ENCODE results near the gene ZNF394. TPM values are rescaled to one million over a fixed set of nuclear protein-coding genes. Genes with fewer than 3 reads are reported as not detected.

Gene ZNF394
- total and polyA plus RNA-seq, 4 donors, result 5.5 to 18.3 (median 12.1) TPM

DNA sequence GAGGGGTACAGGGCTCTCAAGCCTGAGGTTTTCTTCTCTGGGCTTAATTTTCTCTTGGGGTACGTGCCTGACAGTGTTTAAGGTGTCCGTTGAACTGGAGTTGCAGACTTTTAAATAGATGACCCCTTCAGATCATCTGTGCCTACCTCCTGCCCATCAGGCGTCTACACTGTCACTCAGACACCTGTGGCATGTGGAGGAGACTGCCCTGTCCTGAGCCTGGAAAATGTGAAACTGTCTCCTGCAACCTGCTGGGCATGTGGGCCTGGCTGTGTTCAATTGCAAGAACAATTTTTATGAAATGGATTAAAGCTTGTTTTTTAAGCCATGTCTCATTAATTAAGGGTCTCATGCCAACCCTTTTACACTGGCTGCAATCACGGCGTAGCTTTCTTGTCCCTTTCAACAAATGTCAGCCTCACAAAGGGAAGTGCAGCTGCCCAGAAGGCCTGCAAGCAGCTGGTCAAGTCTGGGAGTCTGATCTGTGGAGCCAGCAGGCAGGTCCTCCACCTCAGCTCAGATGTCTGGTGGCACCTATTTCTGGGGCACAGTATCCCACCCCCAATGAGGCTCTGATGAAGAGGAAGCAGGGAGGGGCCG, 42.9 kb downstream of the ZNF394 start:
- H3K36me3 ChIP-seq (ENCODE audit: control insufficient read depth in 4 of 4, insufficient read depth in 3 of 4, low read depth in 1 of 4, low read length in 3 of 4), result peaks cover 27 to 68% (median 36%) of the 10 kb centered on the region in 4 donors
- H3K9ac ChIP-seq (ENCODE audit: low read depth in 1 of 2, low read length in 2 of 2), result no peak overlapping the region
- TF ChIP-seq YY1 (IDR thresholded peaks at IDR 0.05), result no peak
- TF ChIP-seq SP1 (IDR thresholded peaks at IDR 0.05), result no peak
- TF ChIP-seq RXRA (IDR thresholded peaks at IDR 0.05), result no peak
- no peak for TF ChIP-seq HNF4A (conservative IDR thresholded peaks at IDR 0.05)
- TF ChIP-seq EGR1 (IDR thresholded peaks at IDR 0.05; ENCODE audit: low read depth in 2 of 2), result no peak
- TF ChIP-seq, protein P1, sequence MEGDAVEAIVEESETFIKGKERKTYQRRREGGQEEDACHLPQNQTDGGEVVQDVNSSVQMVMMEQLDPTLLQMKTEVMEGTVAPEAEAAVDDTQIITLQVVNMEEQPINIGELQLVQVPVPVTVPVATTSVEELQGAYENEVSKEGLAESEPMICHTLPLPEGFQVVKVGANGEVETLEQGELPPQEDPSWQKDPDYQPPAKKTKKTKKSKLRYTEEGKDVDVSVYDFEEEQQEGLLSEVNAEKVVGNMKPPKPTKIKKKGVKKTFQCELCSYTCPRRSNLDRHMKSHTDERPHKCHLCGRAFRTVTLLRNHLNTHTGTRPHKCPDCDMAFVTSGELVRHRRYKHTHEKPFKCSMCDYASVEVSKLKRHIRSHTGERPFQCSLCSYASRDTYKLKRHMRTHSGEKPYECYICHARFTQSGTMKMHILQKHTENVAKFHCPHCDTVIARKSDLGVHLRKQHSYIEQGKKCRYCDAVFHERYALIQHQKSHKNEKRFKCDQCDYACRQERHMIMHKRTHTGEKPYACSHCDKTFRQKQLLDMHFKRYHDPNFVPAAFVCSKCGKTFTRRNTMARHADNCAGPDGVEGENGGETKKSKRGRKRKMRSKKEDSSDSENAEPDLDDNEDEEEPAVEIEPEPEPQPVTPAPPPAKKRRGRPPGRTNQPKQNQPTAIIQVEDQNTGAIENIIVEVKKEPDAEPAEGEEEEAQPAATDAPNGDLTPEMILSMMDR (IDR thresholded peaks at IDR 0.05; ENCODE audit: low read depth, low read length, missing input control), result no peak
- TF ChIP-seq FOXA1 (IDR thresholded peaks at IDR 0.05), result no peak
- TF ChIP-seq FOXA2 (IDR thresholded peaks at IDR 0.05), result no peak
- TF ChIP-seq NR2F2 (IDR thresholded peaks at IDR 0.05), result no peak
- TF ChIP-seq, protein P2, sequence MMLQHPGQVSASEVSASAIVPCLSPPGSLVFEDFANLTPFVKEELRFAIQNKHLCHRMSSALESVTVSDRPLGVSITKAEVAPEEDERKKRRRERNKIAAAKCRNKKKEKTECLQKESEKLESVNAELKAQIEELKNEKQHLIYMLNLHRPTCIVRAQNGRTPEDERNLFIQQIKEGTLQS (IDR thresholded peaks at IDR 0.05), result no peak
- no peak for TF ChIP-seq GABPA (IDR thresholded peaks at IDR 0.05 in 1 of 2, conservative IDR thresholded peaks at IDR 0.05 in 1 of 2)
- TF ChIP-seq, protein P3, sequence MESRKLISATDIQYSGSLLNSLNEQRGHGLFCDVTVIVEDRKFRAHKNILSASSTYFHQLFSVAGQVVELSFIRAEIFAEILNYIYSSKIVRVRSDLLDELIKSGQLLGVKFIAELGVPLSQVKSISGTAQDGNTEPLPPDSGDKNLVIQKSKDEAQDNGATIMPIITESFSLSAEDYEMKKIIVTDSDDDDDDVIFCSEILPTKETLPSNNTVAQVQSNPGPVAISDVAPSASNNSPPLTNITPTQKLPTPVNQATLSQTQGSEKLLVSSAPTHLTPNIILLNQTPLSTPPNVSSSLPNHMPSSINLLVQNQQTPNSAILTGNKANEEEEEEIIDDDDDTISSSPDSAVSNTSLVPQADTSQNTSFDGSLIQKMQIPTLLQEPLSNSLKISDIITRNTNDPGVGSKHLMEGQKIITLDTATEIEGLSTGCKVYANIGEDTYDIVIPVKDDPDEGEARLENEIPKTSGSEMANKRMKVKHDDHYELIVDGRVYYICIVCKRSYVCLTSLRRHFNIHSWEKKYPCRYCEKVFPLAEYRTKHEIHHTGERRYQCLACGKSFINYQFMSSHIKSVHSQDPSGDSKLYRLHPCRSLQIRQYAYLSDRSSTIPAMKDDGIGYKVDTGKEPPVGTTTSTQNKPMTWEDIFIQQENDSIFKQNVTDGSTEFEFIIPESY (IDR thresholded peaks at IDR 0.05), result no peak
- no peak for TF ChIP-seq HNF4G (IDR thresholded peaks at IDR 0.05)
- TF ChIP-seq, protein P4, sequence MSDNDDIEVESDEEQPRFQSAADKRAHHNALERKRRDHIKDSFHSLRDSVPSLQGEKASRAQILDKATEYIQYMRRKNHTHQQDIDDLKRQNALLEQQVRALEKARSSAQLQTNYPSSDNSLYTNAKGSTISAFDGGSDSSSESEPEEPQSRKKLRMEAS (IDR thresholded peaks at IDR 0.05), result no peak
- no peak for TF ChIP-seq TAF1 (conservative IDR thresholded peaks at IDR 0.05)
- no peak for TF ChIP-seq RAD21 (IDR thresholded peaks at IDR 0.05)
- TF ChIP-seq JUND (IDR thresholded peaks at IDR 0.05), result no peak
- TF ChIP-seq, protein P5, sequence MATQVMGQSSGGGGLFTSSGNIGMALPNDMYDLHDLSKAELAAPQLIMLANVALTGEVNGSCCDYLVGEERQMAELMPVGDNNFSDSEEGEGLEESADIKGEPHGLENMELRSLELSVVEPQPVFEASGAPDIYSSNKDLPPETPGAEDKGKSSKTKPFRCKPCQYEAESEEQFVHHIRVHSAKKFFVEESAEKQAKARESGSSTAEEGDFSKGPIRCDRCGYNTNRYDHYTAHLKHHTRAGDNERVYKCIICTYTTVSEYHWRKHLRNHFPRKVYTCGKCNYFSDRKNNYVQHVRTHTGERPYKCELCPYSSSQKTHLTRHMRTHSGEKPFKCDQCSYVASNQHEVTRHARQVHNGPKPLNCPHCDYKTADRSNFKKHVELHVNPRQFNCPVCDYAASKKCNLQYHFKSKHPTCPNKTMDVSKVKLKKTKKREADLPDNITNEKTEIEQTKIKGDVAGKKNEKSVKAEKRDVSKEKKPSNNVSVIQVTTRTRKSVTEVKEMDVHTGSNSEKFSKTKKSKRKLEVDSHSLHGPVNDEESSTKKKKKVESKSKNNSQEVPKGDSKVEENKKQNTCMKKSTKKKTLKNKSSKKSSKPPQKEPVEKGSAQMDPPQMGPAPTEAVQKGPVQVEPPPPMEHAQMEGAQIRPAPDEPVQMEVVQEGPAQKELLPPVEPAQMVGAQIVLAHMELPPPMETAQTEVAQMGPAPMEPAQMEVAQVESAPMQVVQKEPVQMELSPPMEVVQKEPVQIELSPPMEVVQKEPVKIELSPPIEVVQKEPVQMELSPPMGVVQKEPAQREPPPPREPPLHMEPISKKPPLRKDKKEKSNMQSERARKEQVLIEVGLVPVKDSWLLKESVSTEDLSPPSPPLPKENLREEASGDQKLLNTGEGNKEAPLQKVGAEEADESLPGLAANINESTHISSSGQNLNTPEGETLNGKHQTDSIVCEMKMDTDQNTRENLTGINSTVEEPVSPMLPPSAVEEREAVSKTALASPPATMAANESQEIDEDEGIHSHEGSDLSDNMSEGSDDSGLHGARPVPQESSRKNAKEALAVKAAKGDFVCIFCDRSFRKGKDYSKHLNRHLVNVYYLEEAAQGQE (IDR thresholded peaks at IDR 0.05), result no peak
- no peaks in the 10 kb centered on the region for H3K27me3 ChIP-seq (ENCODE audit: control insufficient read depth in 4 of 4, insufficient read depth in 4 of 4, low read length in 3 of 4)
- no peak overlapping the region for H3K4me3 ChIP-seq (ENCODE audit: low read depth in 1 of 3, low read length in 3 of 3)
- no peak overlapping the region for H3K27ac ChIP-seq (ENCODE audit: low read depth in 1 of 2, low read length in 2 of 2)
- no peak for DNase-seq (ENCODE audit: low spot score)
- H3K4me1 ChIP-seq (ENCODE audit: control insufficient read depth in 4 of 4, insufficient read depth in 4 of 4, low read length in 3 of 4), result no peaks in the 10 kb centered on the region
- 89% methylated on average over 6 of the region's 6 CpGs for WGBS
- H3K9me3 ChIP-seq (ENCODE audit: control insufficient read depth in 4 of 4, low read length in 3 of 4), result no peaks in the 10 kb centered on the region
